Inferior parietal cortex (tissue), 1 donor: ENCODE measurements around the gene DVL3.

Experiments used
- DNase-seq: peaks from one replicate; pipeline ENCODE4 v3.0.0-alpha.2; 2016; ENCODE audit errors: extremely low spot score

Gene DVL3

DNA sequence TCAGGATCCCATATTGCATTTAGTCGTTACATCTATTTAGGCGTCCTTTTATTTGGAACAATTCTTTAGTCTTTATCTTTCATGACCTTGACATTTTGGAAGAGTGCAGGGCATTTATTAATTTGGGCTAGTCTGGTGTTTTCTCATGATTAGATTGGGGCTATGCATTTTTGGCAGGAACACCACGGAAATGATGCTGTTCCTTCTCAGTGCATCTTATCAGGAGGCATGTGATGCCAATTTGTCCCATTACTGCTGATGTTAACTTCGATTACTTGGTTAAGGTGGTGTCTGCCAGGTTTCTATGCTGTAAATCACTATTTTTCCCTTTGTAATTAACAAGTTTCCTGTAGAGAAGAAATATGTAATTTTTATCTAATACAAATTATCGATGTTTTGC, 56.1 kb downstream of the DVL3 start:
- no peak for DNase-seq

DNA sequence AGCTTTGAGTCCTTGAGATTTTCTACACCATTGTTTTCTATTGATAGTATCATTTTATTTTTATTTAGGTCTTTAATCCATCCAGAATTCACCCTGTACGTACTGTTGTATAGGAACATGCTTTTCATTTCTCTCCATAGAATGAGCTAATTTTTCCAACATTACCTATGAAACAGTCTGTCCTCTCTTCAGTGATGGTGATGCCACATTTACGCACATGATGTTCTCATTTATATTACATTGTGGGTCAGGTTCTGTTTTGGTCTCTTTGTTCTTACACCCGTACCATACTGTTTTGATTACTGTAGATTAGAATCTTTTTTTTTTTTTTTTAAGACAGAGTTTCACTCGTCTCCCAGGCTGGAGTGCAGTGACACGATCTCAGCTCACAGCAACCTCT, 56.5 kb downstream of the DVL3 start:
- no peak for DNase-seq

DNA sequence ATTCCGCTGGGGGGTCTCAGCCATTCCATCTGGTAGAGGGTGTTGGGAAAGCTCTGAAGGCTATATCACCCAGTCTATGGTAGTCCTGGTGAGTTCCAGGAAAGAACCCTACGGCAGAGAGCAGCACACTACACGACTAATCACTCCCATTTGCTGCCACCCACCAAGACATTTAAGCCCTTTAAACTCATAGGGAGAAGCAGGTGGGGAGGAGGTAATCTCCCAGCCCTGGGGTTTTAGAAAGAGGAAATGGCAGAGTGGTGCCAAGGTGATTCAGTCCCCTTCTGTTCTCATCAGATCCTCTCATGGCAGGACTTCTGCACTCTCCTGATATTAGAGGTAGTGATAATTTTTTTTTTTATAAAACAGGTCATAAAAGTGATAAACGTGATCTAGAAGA, 63.6 kb downstream of the DVL3 start:
- DNase-seq: no peak

DNA sequence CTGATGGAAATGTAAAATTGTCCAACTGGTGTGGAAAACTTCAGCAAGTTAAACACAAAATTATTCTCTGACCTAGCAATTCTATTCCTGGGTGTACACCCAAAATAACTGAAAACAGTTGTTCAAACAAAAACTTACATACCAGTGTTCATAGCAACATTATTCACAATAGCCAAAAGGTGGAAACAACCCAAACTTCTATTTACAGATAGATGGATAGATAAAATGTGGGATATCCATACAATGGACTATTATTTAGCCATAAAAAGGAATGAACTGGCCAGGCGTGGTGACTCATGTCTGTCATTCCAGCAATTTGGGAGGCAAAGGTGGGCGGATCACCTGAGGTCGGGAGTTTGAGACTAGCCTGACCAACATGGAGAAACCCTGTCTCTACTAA, 67.3 kb downstream of the DVL3 start:
- DNase-seq: no peak
